ENCODE data around the gene CACNA2D2.

The CACNA2D2 gene

GRCh38 chr3:50340448-50341329, 162.7 kb downstream of the CACNA2D2 start, which contains the start of gene RASSF1:
RASSF1 (minus strand) TSS chr3:50340836; CDS start chr3:50340805, 31 bp downstream.
- TF ChIP-seq, protein P1, sequence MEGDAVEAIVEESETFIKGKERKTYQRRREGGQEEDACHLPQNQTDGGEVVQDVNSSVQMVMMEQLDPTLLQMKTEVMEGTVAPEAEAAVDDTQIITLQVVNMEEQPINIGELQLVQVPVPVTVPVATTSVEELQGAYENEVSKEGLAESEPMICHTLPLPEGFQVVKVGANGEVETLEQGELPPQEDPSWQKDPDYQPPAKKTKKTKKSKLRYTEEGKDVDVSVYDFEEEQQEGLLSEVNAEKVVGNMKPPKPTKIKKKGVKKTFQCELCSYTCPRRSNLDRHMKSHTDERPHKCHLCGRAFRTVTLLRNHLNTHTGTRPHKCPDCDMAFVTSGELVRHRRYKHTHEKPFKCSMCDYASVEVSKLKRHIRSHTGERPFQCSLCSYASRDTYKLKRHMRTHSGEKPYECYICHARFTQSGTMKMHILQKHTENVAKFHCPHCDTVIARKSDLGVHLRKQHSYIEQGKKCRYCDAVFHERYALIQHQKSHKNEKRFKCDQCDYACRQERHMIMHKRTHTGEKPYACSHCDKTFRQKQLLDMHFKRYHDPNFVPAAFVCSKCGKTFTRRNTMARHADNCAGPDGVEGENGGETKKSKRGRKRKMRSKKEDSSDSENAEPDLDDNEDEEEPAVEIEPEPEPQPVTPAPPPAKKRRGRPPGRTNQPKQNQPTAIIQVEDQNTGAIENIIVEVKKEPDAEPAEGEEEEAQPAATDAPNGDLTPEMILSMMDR (IDR thresholded peaks at IDR 0.05) = no peak

GRCh38 chr3:50340147-50340447, 163.3 kb downstream of the CACNA2D2 start:
- TF ChIP-seq, protein P1 (IDR thresholded peaks at IDR 0.05) = no peak

GRCh38 chr3:50339485-50340146, 163.8 kb downstream of the CACNA2D2 start:
- TF ChIP-seq, protein P1 (IDR thresholded peaks at IDR 0.05) = no peak

GRCh38 chr3:50338965-50339364, 164.5 kb downstream of the CACNA2D2 start:
- TF ChIP-seq, protein P1 (IDR thresholded peaks at IDR 0.05) = no peak

- TF ChIP-seq, protein P1 (IDR thresholded peaks at IDR 0.05) = no peak
Measured at GRCh38 chr3:50337175-50337861, 166.1 kb downstream of the CACNA2D2 start.

- TF ChIP-seq, protein P1 (IDR thresholded peaks at IDR 0.05) = no peak; the same call in 1 of the 2 replicates
Measured at GRCh38 chr3:50336452-50337174, 166.8 kb downstream of the CACNA2D2 start.

Data from LNCAP (cell line).